OCI-LY1 (cell line): ENCODE measurements around the gene NRGN.

Source experiments
- H2AFZ ChIP-seq: fragments of 200-600 bp; sonication (generic), shearing (Covaris generic); 2 replicates; pipeline ENCODE4 v1.6.0; 2014; ENCODE audit warnings: antibody characterized with exemption, mild to moderate bottlenecking, low read length
- H3F3A ChIP-seq: fragments of 200-600 bp; sonication (generic), shearing (Covaris generic); 2 replicates; pipeline ENCODE4 v1.6.0; 2014; ENCODE audit warnings: mild to moderate bottlenecking, antibody characterized with exemption, low read length, moderate library complexity; ENCODE audit not compliant: insufficient read depth
- H3K27ac ChIP-seq: fragments of 200-600 bp; sonication (generic); 2 replicates; pipeline ENCODE4 v1.5.1; 2014; ENCODE audit warnings: low read length, mixed run types, mild to moderate bottlenecking, low read depth; ENCODE audit not compliant: poor library complexity, severe bottlenecking
- H3K27me3 ChIP-seq: fragments of 200-600 bp; sonication (generic); 2 replicates; pipeline ENCODE4 v1.6.0; 2014; ENCODE audit warnings: antibody characterized with exemption, mild to moderate bottlenecking, low read length, moderate library complexity; ENCODE audit not compliant: insufficient read depth
- H3K36me3 ChIP-seq: fragments of 200-600 bp; sonication (generic); 2 replicates; pipeline ENCODE4 v1.6.1; 2014; ENCODE audit warnings: mild to moderate bottlenecking, antibody characterized with exemption, low read length, moderate library complexity, mixed read lengths; ENCODE audit not compliant: insufficient read depth
- H3K4me1 ChIP-seq: fragments of 200-600 bp; sonication (generic); 2 replicates; pipeline ENCODE4 v1.5.1; 2014; ENCODE audit warnings: mild to moderate bottlenecking, low read length, moderate library complexity; ENCODE audit not compliant: insufficient read depth, severe bottlenecking
- H3K4me2 ChIP-seq: fragments of 200-600 bp; sonication (generic), shearing (Covaris generic); 2 replicates; pipeline ENCODE4 v1.6.1; 2014; ENCODE audit warnings: low read length
- H3K4me3 ChIP-seq: fragments of 200-600 bp; sonication (generic); 2 replicates; pipeline ENCODE4 v1.5.1; 2014; ENCODE audit warnings: low read length, low read depth, mild to moderate bottlenecking, mixed read lengths; ENCODE audit not compliant: poor library complexity, severe bottlenecking
- H3K79me2 ChIP-seq: fragments of 200-600 bp; shearing (Covaris generic); 2 replicates; pipeline ENCODE4 v1.6.1; 2016; ENCODE audit warnings: mixed run types, low read length, mixed read lengths; ENCODE audit not compliant: insufficient read depth
- H3K9ac ChIP-seq: fragments of 200-600 bp; sonication (generic), shearing (Covaris generic); 2 replicates; pipeline ENCODE4 v1.6.1; 2014; ENCODE audit warnings: mild to moderate bottlenecking, low read length, mixed read lengths
- H3K9me2 ChIP-seq: fragments of 200-600 bp; sonication (generic), shearing (Covaris generic); 2 replicates; pipeline ENCODE4 v1.6.1; 2014; ENCODE audit warnings: low read depth, mild to moderate bottlenecking, low read length, mixed read lengths
- H3K9me3 ChIP-seq: fragments of 200-600 bp; shearing (Covaris generic); 2 replicates; pipeline ENCODE4 v1.6.1; 2014; ENCODE audit warnings: low read length, mixed read lengths
- H4K20me1 ChIP-seq: fragments of 200-600 bp; sonication (generic), shearing (Covaris generic); 2 replicates; pipeline ENCODE4 v1.6.0; 2016; ENCODE audit warnings: mild to moderate bottlenecking, low read length; ENCODE audit not compliant: insufficient read depth
- CTCF ChIP-seq: fragments of 200-600 bp; sonication (generic), shearing (Covaris generic); IDR thresholded peaks from 2 replicates; pipeline ENCODE4 v1.5.1; 2017; ENCODE audit warnings: mild to moderate bottlenecking, antibody characterized with exemption, low read length, moderate library complexity, mixed read lengths
- EZH2 ChIP-seq: fragments of 200-600 bp; sonication (generic), shearing (Covaris generic); IDR thresholded peaks from 2 replicates; pipeline ENCODE4 v1.8.0; 2017; ENCODE audit warnings: borderline replicate concordance, mixed run types, mild to moderate bottlenecking, antibody characterized with exemption, low read length, moderate library complexity, mixed read lengths

The NRGN gene

GRCh38 chr11:124778281-124778680, 38.5 kb downstream of the NRGN start:
- no peaks in the 10 kb centered on the region for H3K36me3 ChIP-seq
- no peak overlapping the region for H3K4me2 ChIP-seq
- no peaks in the 10 kb centered on the region for H4K20me1 ChIP-seq
- H3K4me3 ChIP-seq = no peak overlapping the region
- no peak overlapping the region for H3K27ac ChIP-seq
- H3K27me3 ChIP-seq = no peaks in the 10 kb centered on the region
- no peaks in the 10 kb centered on the region for H3K79me2 ChIP-seq
- no peaks in the 10 kb centered on the region for H3F3A ChIP-seq
- H2AFZ ChIP-seq = no peak overlapping the region
- no peaks in the 10 kb centered on the region for H3K9me2 ChIP-seq
- no peaks in the 10 kb centered on the region for H3K9me3 ChIP-seq
- no peaks in the 10 kb centered on the region for H3K4me1 ChIP-seq
- no peak overlapping the region for H3K9ac ChIP-seq
- no peak for TF ChIP-seq CTCF
- no peak for TF ChIP-seq EZH2

- Histone ChIP-seq H4K20me1 (no peaks in the 10 kb centered on the region), H2AFZ (no peak overlapping the region), H3K9me2 (no peaks in the 10 kb centered on the region), H3K27ac (no peak overlapping the region), H3K9me3 (no peaks in the 10 kb centered on the region), H3K27me3 (no peaks in the 10 kb centered on the region), H3K4me1 (no peaks in the 10 kb centered on the region), H3K4me3 (no peak overlapping the region), H3F3A (no peaks in the 10 kb centered on the region), H3K79me2 (no peaks in the 10 kb centered on the region), H3K36me3 (no peaks in the 10 kb centered on the region), H3K9ac (no peak overlapping the region), H3K4me2 (no peak overlapping the region)
- TF ChIP-seq EZH2 (no peak), CTCF (no peak)
These were observed 39.8 kb downstream of the NRGN start for GRCh38 chr11:124779568-124779967.

GRCh38 chr11:124783002-124783401, 43.3 kb downstream of the NRGN start:
- Histone ChIP-seq H3K27me3 (no peaks in the 10 kb centered on the region), H3K27ac (no peak overlapping the region), H2AFZ (no peak overlapping the region), H3F3A (no peaks in the 10 kb centered on the region), H3K36me3 (no peaks in the 10 kb centered on the region), H3K9ac (no peak overlapping the region), H3K9me3 (no peaks in the 10 kb centered on the region), H3K79me2 (no peaks in the 10 kb centered on the region), H3K4me2 (no peak overlapping the region), H3K4me3 (no peak overlapping the region), H3K4me1 (no peaks in the 10 kb centered on the region), H3K9me2 (no peaks in the 10 kb centered on the region), H4K20me1 (no peaks in the 10 kb centered on the region)
- TF ChIP-seq EZH2 (no peak), CTCF (no peak)
